Activated CD8-positive, alpha-beta memory T cell treated with anti-CD3 and anti-CD28 coated beads for 4 hours (primary cell): ENCODE results near the gene NOXO1.

Experiments used
- DNase-seq, 2 donors: peaks; one replicate each; pipeline ENCODE4 v3.0.0-alpha.2; 2020; ENCODE audit warnings: low read depth in 2 of 2

The NOXO1 gene

GRCh38 chr16:1997494-1998359 lies 16.5 kb upstream of the NOXO1 start:
- DNase-seq = no peak

GRCh38 chr16:1993731-1994131 lies 12.5 kb upstream of the NOXO1 start:
- DNase-seq = no peak

- DNase-seq = no peak
Measured at GRCh38 chr16:1992704-1993317, 11.5 kb upstream of the NOXO1 start.

GRCh38 chr16:1991948-1992703 lies 10.9 kb upstream of the NOXO1 start:
- DNase-seq = peak; percentile 98

GRCh38 chr16:1991588-1991947 lies 10.3 kb upstream of the NOXO1 start:
- no peak for DNase-seq

GRCh38 chr16:1991135-1991551 lies 9.9 kb upstream of the NOXO1 start:
- DNase-seq = no peak

GRCh38 chr16:1990351-1991134 lies 9.3 kb upstream of the NOXO1 start:
- no peak for DNase-seq

GRCh38 chr16:1990101-1990350 lies 8.8 kb upstream of the NOXO1 start:
- no peak for DNase-seq

- DNase-seq = no peak
Measured at GRCh38 chr16:1989209-1990100, 8.2 kb upstream of the NOXO1 start, which contains the start of gene SYNGR3. Gene SYNGR3, plus strand, starts transcription at chr16:1989970. Its CDS starts 133 bp downstream, at chr16:1990103.

- DNase-seq = no peak
Measured at GRCh38 chr16:1987198-1987597, 5.9 kb upstream of the NOXO1 start.

GRCh38 chr16:1985466-1986150 lies 4.3 kb upstream of the NOXO1 start:
- DNase-seq = no peak

- DNase-seq = no peak
Measured at GRCh38 chr16:1984347-1985225, 3.3 kb upstream of the NOXO1 start.

GRCh38 chr16:1983544-1984346 lies 2.5 kb upstream of the NOXO1 start, which contains the start of gene GFER:
Gene GFER, plus strand, starts transcription at chr16:1984193. Its CDS starts 26 bp downstream, at chr16:1984219.
- no peak for DNase-seq

GRCh38 chr16:1982991-1983543 lies 1.8 kb upstream of the NOXO1 start:
- no peak for DNase-seq

GRCh38 chr16:1982013-1982433 lies 754 bp upstream of the NOXO1 start:
- DNase-seq = no peak

- no peak for DNase-seq
Measured at GRCh38 chr16:1980770-1981087, 540 bp downstream of the NOXO1 start.

GRCh38 chr16:1980030-1980769 lies 1.1 kb downstream of the NOXO1 start:
- no peak for DNase-seq
